GM21619 (cell line): Measurements from ENCODE around the gene GSPT2.
"Not testable (repeated sequence)": the region's sequence is repeated elsewhere in the genome, so short reads cannot be mapped to it uniquely, and the experiment has no call there.

Experiments used
- ATAC-seq: cut with Tn5 transposase; IDR thresholded peaks from one replicate; pipeline ENCODE4 v1.9.1; 2021; ENCODE audit not compliant: unreplicated experiment

Gene GSPT2

GRCh38 chrX:51743179-51743957 lies at the start of gene GSPT2:
GSPT2 (plus strand) TSS chrX:51743442; CDS start chrX:51743627, 185 bp downstream.
- ATAC-seq: peak; percentile 97

- no peak for ATAC-seq
Observed at GRCh38 chrX:51694254-51694653, 49.0 kb upstream of the GSPT2 start.

DNA sequence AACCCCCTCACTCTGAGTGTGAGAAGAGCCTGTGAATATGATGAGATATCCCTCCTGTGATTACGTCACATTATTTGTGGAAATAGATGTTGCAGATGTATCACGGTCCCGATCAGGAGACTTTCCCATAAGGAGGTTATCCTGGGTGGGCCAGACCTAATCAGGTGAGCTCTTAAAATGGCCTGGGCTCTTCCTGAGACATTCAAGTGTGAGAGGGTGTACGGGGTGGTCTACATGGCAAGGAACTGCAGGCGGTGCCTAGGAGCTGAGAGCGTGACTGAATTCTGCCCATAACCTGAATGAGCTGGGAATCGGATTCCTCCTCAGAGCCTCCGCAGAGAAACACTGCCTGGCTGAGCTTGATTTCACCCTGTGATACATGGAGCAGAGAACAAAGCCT lies 45.8 kb upstream of the GSPT2 start:
- no peak for ATAC-seq

GRCh38 chrX:51710277-51711164 lies 32.7 kb upstream of the GSPT2 start, which contains the start of gene CENPVL1:
CENPVL1 (plus strand) TSS chrX:51710512; CDS start chrX:51710512, 0 bp downstream.
- not testable (repeated sequence) for ATAC-seq

DNA sequence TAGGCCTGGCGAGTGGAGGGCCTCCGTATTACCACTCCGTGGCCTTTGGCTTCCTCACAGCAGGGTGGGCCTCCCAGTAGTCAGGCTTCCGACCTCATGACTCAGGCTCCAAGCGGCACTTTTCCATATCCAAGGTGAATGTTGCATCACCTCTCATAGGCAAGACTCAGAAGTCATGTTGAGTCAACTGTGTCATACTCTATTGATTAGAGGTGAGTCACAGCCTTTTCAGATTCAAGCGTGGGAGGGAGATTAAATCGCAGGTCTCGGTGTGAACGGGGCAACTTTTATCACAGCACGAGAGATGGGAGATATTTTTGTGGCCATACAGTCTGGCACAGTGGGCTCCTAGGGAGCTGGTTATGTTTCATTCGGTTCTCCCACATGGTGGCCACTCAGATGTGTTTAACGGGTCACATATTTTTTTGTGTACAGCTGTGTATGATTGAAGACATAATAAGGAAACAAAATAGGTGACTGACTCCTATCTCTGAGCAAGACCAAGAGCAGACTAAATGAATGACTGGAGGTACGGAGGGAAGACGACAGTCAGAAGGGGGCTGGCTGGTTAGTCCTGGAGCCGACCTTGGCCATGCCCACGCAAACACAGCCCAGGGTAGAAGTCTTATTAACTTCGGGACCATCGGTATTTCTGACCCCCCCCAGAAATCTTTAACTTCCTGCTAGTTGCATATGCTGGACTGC lies 30.1 kb upstream of the GSPT2 start:
- not testable (repeated sequence) for ATAC-seq

DNA sequence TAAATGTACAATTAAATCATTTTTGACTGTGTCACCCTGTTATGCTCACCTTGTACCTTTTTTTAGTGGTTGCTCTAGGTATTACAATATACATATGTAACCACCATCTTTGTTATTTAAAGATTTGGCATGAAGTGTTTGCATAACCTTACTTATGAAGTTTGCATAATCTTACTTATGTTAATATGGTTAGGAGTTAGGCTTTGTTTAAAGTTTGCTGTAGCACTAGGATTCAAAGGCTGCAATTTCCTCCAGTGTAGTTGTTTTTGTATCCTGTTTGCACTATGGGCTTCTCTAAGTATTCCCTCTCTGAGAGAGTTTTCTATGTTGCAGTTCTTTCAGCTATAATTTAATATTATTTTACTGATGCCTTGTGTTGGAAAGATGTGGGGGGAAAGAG lies 15.0 kb upstream of the GSPT2 start:
- no peak for ATAC-seq

GRCh38 chrX:51737091-51737490 lies 6.2 kb upstream of the GSPT2 start:
- no peak for ATAC-seq

DNA sequence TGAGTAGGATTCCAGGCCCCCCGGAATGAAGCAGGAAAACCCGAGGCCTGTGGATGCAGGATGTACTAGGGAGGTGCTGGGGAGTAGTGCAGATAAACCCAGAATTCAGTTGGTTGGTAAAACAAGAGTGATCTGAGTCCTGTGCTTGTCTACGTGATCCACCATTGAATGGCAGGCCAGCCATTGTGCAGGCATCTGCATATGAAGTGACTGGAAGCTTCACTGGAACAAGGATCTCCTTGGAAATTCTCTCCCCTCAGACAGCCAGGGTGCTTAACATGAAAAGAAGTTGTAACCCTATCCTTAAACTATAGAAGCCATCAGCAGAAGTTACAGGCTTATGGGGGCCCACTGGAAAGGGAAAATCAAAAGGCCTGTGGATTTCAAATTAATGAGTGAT lies 656 bp upstream of the GSPT2 start:
- ATAC-seq: no peak

- no peak for ATAC-seq
Observed at GRCh38 chrX:51747671-51748070, 4.4 kb downstream of the GSPT2 start.

GRCh38 chrX:51759055-51759839 lies 16.0 kb downstream of the GSPT2 start:
- no peak for ATAC-seq

DNA sequence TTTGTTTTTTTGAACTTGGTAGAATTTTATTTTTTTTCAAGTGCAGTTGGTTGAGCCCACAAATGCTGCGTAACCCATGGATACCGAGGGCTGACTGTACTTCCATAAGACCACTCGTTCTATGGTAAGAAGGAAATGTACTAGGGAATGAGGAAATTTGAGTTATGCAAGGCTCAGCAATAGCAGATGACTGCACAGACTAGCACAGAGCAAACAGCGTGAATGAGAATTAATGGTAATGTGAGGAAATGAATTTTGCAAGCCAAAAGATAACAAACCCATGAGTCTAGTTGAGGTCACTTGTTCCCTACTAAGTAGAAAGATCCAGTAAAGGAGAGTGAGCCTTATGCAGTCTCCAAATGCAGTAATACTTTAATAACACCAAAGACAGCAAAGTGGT lies 17.4 kb downstream of the GSPT2 start:
- ATAC-seq: no peak

DNA sequence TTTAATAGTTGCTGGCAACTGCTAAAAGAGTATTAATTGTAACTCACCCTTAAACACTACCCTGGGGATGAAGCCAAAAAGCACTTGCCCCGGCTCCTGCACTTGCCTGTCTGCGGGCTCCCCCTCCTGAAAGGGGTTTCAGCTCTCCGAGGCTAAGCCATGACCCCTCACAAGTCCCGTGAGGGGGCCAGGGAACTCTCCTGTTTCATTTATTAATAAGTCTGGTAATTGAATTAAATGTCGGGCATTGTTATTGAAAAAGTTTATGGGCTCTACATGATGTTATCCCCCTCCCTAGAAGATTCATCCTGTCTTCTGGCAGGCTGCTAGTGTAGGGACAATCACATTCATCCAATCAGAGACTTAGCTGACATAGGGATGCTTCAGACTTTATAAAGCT lies 23.3 kb downstream of the GSPT2 start:
- no peak for ATAC-seq

GRCh38 chrX:51776851-51777250 lies 33.6 kb downstream of the GSPT2 start:
- ATAC-seq: no peak

- no peak for ATAC-seq
Observed at GRCh38 chrX:51779306-51779705, 36.1 kb downstream of the GSPT2 start.

DNA sequence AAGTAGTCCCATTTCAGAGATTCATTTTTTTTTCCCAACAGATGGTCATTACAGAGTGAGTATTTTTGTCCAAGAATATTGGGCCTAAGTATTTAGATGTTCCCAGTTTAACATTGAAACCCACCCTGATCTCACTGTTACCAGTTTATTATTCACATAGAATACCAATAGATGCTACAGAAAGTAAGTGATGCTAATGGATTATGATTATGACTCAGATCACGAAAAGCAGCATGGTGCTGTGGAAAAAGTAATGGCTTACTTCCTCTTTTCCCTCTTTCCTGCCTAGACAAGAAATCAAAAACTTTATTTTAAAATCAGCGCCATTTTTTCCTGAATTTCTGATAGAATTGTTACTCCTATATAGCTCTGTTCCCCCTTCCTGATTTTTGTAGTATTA lies 51.9 kb downstream of the GSPT2 start:
- ATAC-seq: no peak
